Tibial nerve (tissue), 4 donors: ENCODE measurements around the gene POLH. TPM values are rescaled to one million over a fixed set of nuclear protein-coding genes. Genes with fewer than 3 reads are reported as not detected.
"Not testable (repeated sequence)": the region's sequence is repeated elsewhere in the genome, so short reads cannot be mapped to it uniquely, and the experiment has no call there.

Experiments used
- DNase-seq, 2 donors: peaks; one replicate each; pipeline ENCODE4 v3.0.0-alpha.2; 2019; ENCODE audit warnings: low spot score in 2 of 2
- H3K27ac ChIP-seq, 4 donors: fragments of 200-600 bp; sonication (generic) in 3 of 4; one replicate each; pipeline ENCODE4 v1.5.1; 2017 to 2019; ENCODE audit warnings: mild to moderate bottlenecking in 1 of 4
- H3K27me3 ChIP-seq, 2 donors: fragments of 200-600 bp; sonication (generic) in 1 of 2; one replicate each; pipeline versions ENCODE4 v1.5.1 to v1.6.0; 2017 to 2019
- H3K36me3 ChIP-seq, 3 donors: fragments of 200-600 bp; sonication (generic); one replicate each; pipeline ENCODE4 v1.5.1; 2018 to 2019
- H3K4me1 ChIP-seq, 4 donors: fragments of 200-600 bp; sonication (generic) in 3 of 4; one replicate each; pipeline ENCODE4 v1.5.1; 2017 to 2019
- H3K4me3 ChIP-seq, 4 donors: fragments of 200-600 bp; sonication (generic) in 3 of 4; one replicate each; pipeline ENCODE4 v1.5.1; 2017 to 2019; ENCODE audit warnings: mild to moderate bottlenecking in 1 of 4, moderate library complexity in 1 of 4
- H3K9me3 ChIP-seq, 4 donors: fragments of 200-600 bp; sonication (generic) in 3 of 4; one replicate each; pipeline ENCODE4 v1.5.1; 2017 to 2019
- CTCF ChIP-seq, 5 experiments: fragments of 200-600 bp in 3 of 5; fragments of 450-650 bp in 2 of 5; sonication (generic) in 3 of 5; IDR thresholded peaks; one replicate each; pipeline ENCODE4 v1.5.1; 2016 to 2019; ENCODE audit warnings: antibody characterized with exemption in 5 of 5, mild to moderate bottlenecking in 3 of 5, moderate library complexity in 2 of 5
- EP300 ChIP-seq, 2 donors: sonication (generic); formaldehyde crosslinking; IDR thresholded peaks; one replicate each; pipeline ENCODE4 v1.6.1; 2017; ENCODE audit warnings: antibody characterized with exemption in 2 of 2, mild to moderate bottlenecking in 1 of 2
- POLR2A ChIP-seq, 2 donors: fragments of 450-650 bp; IDR thresholded peaks; one replicate each; pipeline ENCODE4 v1.6.1; 2017; ENCODE audit warnings: antibody characterized with exemption in 2 of 2, mild to moderate bottlenecking in 2 of 2, moderate library complexity in 2 of 2
- WGBS, 2 donors: methylation state at CpG; one replicate each; pipeline ENCODE4 v1.1.5; 2018; 5-methylcytosine and 5-hydroxymethylcytosine counted together
- total RNA-seq, 4 donors: library from RNA; depleted of rRNA; stranded (reverse); fragments of >200 nt; gene quantifications; one replicate each; pipeline ENCODE4 v1.1.0, GENCODE V29; 2016

Gene POLH
- total RNA-seq = 1 to 10 TPM; 6.0 to 9.2 (median 8.5) TPM

GRCh38 chr6:43575772-43576551 is at the start of gene POLH, which contains the start of gene XPO5:
POLH (plus strand) TSS chr6:43576185; CDS start chr6:43582320, 6,135 bp downstream.
XPO5 (minus strand) TSS chr6:43576038; CDS start chr6:43575864, 174 bp downstream.
- no peaks in the 10 kb centered on the region for H3K9me3 ChIP-seq
- 1 to 3% methylated on average over 45 to 47 of the region's 76 CpGs for WGBS, 2 donors
- H3K4me3 ChIP-seq = peak within 1 kb of the TSS; percentile 73 to 85 (median 83)
- H3K4me1 ChIP-seq = peaks cover 0 to 33% (median 9%) of the 10 kb centered on the region in 4 donors
- TF ChIP-seq CTCF (IDR thresholded peaks at IDR 0.05) (peak in 1 of 5 experiments; percentile 43), EP300 (IDR thresholded peaks at IDR 0.05) (peak in 1 of 2 donors; percentile 86), POLR2A (IDR thresholded peaks at IDR 0.05) (peak; percentile 73 to 90)
- peak within 1 kb of the TSS in 3 of 4 donors; percentile 70 to 81 (median 73) for H3K27ac ChIP-seq
- H3K36me3 ChIP-seq = peaks cover 0 to 17% (median 0%) of the 10 kb centered on the region in 3 donors
- peak; percentile 78 to 79 for DNase-seq
- H3K27me3 ChIP-seq = no peaks in the 10 kb centered on the region

- Histone ChIP-seq H3K36me3 (peaks cover 0 to 97% (median 0%) of the 10 kb centered on the region in 3 donors), H3K9me3 (no peaks in the 10 kb centered on the region), H3K27me3 (no peaks in the 10 kb centered on the region), H3K4me1 (no peaks in the 10 kb centered on the region), H3K4me3 (no peak overlapping the region), H3K27ac (no peak overlapping the region)
- WGBS, 2 donors = 88 to 90% methylated on average over 1 of the region's 1 CpG
- TF ChIP-seq CTCF (IDR thresholded peaks at IDR 0.05) (no peak), EP300 (IDR thresholded peaks at IDR 0.05) (no peak), POLR2A (IDR thresholded peaks at IDR 0.05) (no peak)
- DNase-seq = no peak
Observed at GRCh38 chr6:43532201-43532600, 43.8 kb upstream of the POLH start.

- H3K4me3 ChIP-seq, H3K4me1 ChIP-seq, H3K27me3 ChIP-seq, H3K9me3 ChIP-seq, H3K27ac ChIP-seq, DNase-seq: not testable (repeated sequence)
- 96% methylated on average over 13 to 17 of the region's 17 CpGs for WGBS, 2 donors
- H3K36me3 ChIP-seq = peaks cover 0 to 89% (median 0%) of the 10 kb centered on the region in 3 donors
Observed at GRCh38 chr6:43538986-43539385, 37.0 kb upstream of the POLH start.

GRCh38 chr6:43539409-43539808 is 36.6 kb upstream of the POLH start:
- H3K27me3 ChIP-seq, H3K9me3 ChIP-seq, DNase-seq, H3K27ac ChIP-seq, H3K4me3 ChIP-seq, H3K4me1 ChIP-seq: not testable (repeated sequence)
- WGBS, 2 donors = 96% methylated on average over 20 of the region's 20 CpGs
- peaks cover 0 to 89% (median 0%) of the 10 kb centered on the region in 3 donors for H3K36me3 ChIP-seq

GRCh38 chr6:43540507-43540906 is 35.5 kb upstream of the POLH start:
- Histone ChIP-seq H3K9me3 (no peaks in the 10 kb centered on the region), H3K27ac (no peak overlapping the region), H3K36me3 (peaks cover 0 to 89% (median 2%) of the 10 kb centered on the region in 3 donors), H3K4me1 (no peaks in the 10 kb centered on the region), H3K27me3 (no peaks in the 10 kb centered on the region), H3K4me3 (no peak overlapping the region)
- no peak for DNase-seq
- 91 to 97% methylated on average over 5 of the region's 5 CpGs for WGBS, 2 donors
- no peak for TF ChIP-seq CTCF (IDR thresholded peaks at IDR 0.05)
- no peak for TF ChIP-seq POLR2A (IDR thresholded peaks at IDR 0.05)
- no peak for TF ChIP-seq EP300 (IDR thresholded peaks at IDR 0.05)

- H3K27me3 ChIP-seq = no peaks in the 10 kb centered on the region
- TF ChIP-seq POLR2A (IDR thresholded peaks at IDR 0.05) (no peak), CTCF (IDR thresholded peaks at IDR 0.05) (no peak)
- WGBS, 2 donors = 94 to 95% methylated on average over 8 of the region's 8 CpGs
- no peak overlapping the region for H3K4me3 ChIP-seq
- H3K4me1 ChIP-seq = no peaks in the 10 kb centered on the region
- H3K36me3 ChIP-seq = peaks cover 0 to 92% (median 2%) of the 10 kb centered on the region in 3 donors
- DNase-seq = no peak
- H3K27ac ChIP-seq = no peak overlapping the region
- no peaks in the 10 kb centered on the region for H3K9me3 ChIP-seq
Observed at GRCh38 chr6:43541774-43542471, 34.1 kb upstream of the POLH start.
